GM21367 (cell line): ENCODE data around the gene FAM50B.

Experiments
- ATAC-seq: cut with Tn5 transposase; IDR thresholded peaks from one replicate; pipeline ENCODE4 v1.9.1; 2021; ENCODE audit not compliant: unreplicated experiment

The FAM50B gene

DNA sequence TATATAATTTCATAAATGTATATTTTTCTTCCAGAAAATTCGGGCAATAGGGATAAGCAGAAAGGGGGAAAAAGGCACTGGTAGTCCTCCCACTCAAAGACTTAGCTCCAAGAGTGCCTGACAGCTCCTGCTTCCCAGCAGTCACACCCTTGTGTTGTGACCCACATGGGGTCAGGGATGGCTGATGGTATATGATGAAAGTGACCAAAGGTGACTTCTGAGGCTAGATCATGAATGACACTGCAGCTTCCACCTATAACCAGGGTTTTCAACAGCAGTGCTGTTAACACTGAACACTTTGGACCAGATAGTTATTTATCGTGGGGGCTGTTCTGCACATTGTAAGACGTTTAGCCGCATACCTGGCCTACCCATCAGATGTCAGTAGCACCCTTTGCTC is 22.3 kb downstream of the FAM50B start:
- ATAC-seq = no peak

DNA sequence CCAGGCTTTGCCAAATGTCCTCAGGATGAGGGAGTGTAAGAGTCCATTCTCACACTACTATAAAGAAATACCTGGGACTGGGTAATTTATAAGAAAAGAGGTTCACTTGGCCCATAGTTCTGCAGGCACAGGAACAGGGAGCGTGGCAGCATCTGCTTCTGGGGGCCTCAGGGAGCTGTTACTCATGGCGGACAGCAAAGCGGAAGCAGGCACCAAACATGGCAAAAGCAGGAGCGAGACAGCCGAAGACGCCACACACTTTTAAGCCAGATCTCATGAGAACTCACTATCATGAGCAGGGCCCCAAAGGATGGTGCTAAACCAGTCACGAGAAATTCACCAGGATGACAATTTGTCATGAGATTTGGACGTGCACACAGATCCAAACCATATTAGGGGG is 22.8 kb downstream of the FAM50B start:
- ATAC-seq = no peak

DNA sequence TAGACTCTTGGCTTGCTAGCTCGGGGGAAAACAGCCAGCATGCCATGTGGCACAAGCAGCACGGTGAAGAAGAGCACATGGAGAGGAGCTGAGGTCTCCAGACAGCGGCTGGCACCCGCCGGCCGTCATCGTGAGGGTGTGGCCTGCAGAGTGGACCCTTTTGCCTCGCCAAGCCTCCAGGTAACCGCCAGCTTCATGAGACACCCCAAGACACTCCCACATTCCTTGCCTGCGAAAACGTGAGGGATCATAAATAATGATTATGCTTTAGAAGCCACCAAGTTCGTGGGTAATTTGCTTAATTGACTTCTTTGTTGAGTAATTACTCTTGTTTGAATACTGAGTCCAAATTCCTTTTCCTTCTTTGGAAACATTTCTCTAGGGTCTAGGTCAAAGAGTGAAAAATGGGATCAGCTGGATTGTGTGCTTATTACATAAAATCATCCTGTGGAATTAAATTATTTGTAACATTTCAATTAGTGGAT is 23.2 kb downstream of the FAM50B start:
- ATAC-seq = no peak

DNA sequence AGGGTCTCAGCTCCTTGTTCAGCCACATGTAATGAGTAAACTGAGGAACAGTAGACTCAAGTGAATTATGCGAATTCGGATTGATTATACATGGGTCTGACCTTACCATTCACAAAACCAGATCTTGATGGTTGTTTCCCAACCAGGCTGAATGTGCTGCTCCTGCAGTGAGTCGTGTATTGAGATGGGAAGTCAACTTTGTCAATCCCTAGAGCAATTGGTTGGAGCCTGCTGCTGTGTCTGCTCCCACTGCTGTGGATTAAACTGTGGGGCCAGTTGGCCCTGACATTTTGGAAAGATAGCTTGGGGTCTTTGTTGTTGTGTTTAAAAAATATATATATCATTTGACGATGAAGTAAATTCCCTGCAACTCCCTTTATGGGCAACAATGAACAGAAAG is 23.9 kb downstream of the FAM50B start:
- no peak for ATAC-seq

DNA sequence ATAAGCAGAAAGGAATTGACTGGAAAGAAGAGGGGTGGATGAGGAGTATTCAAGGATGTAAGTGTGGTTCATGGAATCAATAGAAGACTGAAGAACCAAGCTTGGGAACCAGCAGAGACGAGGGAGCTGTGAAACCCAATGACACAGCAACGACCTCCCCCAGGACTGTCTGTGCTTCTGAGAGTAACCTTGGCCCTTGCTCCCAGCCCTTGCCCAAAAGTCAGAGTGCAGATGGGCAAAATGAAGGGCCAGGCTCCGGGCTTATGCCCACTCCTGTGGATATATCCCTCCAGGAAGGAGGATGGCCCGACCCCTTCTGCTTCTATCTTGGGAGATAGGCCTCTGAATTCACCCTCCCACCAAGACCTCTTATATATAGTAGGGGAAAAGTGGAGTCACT is 24.9 kb downstream of the FAM50B start:
- no peak for ATAC-seq

DNA sequence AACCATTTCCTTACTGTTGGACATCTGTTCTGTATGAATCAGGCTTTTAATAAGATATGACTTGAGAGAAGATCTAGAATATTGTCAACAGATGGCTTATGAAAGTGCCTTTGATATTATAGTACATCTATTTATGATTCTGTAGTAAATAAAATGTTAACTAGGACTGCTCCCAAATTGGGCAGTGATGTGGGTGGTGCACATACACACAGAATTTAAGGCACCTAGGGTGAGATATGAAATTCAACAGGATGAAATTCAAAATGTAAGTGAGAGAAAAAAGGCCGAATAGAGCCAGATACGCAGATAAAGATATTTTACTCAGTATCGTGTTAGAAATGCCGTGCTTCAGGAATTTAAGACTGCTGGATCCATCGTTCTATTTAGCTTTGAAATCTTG is 26.3 kb downstream of the FAM50B start:
- no peak for ATAC-seq

DNA sequence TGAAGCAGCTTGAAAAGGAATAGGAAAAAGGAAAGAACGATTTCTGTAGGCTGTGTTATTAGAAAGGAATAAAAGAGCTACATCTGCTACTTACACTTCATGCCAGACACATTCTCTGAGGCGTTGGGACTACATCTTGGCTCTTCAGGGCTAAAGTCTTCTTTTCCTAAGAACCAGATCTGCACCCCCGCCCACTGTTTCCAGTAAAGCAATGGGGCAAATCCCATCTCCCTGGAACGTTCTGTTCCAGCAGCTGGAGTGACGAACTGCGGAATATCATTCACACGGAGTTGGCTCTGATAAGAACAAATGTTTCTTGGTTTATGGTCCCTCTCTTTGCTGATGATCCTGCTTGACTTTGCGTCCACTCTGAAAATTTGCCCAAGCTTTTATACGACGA is 26.9 kb downstream of the FAM50B start:
- no peak for ATAC-seq

DNA sequence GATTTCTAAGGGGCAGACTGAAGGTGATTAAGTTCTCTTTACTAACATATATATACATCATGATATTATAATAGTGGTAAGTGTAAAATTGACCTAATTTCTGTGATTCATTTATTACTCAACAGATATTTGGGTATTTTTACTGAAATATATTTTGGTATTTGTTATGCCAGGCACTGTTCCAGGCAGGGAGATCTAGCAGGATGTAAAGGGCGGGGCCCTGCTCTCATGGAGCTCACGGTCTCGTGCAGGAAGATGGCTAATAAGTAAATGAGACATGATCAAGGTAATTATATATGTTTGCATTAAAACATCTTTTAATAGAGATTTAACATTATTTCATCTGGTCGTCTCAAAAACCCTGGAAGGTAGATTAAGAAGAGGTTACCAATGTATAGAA is 27.7 kb downstream of the FAM50B start:
- no peak for ATAC-seq

DNA sequence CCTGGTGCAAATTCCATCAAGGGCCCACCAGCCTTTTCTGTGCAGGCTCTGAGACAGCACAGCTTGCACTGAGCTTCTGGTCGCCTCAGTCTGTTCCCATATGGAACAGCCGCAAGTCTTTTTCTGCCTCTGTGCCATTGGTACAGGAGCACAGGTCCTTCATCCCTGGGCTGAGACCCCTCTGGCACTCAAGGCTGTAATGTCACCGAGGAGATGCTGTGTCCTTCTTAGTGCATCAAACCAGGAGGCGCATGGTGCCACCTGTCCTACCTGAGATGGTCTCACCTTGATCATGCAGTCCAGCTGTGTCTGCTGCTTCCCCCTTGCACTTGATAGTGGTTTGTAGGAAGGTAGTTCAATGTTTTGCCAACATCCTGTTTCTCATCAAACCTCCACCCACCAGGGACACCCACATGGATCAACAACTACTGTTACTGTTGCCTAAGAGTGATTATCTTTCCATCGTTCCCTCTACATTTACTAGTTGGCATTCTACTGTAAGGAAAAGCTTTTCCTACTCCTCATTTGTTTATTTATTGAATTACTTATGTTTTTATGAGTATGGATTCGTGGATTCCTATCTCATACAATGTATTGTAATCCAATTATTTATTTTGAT is 29.0 kb downstream of the FAM50B start:
- ATAC-seq = no peak

DNA sequence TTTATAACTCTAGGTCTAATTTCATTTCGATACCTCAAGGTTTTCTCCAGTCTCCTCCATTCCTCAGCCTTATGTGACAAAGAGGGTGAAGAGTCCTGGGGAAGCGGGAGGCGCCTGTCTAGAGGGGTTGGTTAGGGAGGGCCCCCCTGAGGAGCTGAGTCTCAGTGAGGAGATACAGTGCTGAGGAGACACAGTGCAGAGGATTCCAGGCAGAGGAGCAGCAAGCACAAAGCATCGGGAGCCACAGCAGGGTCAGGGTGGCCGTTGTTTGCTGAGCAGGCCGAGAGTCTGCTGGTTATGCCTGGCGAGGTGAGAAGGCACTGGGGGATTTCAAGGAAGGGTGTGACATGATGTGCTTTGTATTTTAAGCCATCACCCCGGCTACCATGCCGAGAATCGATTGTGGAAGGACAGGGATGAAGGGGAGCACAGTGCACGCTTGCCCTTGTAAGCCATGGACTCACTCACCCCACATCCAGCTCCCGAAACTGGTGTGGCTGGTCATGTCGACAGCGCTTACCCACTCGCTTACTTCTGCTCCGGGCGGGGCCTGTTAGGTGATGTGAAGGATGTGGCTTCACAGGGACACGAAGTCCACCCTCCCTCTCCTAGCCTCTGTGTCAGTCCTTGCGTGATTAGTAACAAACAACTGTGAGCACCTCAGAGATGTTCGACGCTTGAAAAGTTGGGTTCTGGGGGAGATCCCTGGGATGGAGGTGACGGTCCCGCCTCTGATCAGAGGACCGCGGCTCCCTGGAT is 30.2 kb downstream of the FAM50B start:
- no peak for ATAC-seq

DNA sequence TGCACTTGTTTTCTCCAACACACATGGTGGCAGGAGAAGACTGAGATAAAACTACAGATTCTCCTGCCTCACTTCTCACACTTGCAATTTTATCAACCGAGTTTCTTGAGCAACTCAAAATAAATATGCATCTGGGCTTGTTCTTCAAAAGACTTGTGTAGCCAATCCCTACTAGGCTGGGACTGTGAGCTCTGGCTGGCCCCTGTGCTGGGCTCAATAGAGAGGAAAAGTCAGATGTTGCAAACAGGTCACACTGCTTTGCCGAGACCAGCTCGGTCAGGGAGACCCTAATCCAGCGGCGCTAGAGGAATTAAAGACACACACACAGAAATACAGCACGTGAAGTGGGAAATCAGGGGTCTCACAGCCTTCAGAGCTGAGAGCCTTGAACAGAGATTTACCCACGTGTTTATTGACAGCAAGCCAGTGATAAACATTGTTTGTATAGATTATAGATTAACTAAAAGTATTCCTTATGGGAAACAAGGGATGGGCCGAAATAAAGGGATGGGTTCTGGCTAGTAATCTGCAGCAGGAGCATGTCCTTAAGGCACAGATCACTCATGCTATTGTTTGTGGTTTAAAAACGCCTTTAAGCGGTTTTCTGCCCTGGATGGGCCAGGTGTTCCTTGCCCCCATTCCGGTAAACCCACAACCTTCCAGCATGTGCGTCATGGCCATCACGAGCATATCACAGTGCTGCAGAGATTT is 32.7 kb downstream of the FAM50B start:
- ATAC-seq = no peak

DNA sequence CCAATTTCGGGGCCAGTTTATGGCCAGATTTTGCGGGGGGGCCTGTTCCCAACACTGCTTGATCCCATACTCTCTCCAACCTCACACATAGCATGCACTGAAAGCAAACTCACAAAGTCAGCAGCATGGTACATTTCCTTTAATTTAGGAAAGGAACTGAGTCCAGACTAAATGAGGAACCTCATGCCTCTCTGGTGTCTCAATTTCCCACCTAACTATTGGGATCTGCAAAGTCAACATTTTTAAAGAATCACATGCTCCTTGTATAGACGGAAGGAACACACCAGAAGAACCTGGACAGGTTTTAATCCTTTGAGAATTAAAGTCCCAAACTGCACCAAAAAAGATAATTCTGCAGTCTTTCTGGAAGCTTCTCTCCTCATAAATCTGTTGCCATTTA is 33.3 kb downstream of the FAM50B start:
- ATAC-seq = no peak

DNA sequence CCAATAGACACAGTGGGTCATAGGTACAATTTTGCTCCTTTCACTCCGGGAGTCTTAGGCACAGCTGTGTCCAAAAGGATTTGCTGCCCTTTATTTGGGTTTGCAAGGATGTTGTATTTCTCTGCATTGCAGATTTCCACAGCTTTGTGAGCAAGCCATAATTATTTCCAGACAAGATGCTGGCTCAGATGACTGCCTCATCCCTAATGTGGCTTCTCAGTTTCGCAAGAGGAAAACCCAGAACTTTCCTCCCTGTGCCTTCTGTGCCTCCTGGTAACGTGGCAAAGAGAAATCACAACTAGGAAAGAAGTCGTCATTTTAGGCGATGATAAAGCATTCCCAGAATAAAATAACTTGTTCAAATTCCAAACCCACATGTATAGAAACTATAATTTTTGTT is 33.7 kb downstream of the FAM50B start:
- ATAC-seq = no peak

DNA sequence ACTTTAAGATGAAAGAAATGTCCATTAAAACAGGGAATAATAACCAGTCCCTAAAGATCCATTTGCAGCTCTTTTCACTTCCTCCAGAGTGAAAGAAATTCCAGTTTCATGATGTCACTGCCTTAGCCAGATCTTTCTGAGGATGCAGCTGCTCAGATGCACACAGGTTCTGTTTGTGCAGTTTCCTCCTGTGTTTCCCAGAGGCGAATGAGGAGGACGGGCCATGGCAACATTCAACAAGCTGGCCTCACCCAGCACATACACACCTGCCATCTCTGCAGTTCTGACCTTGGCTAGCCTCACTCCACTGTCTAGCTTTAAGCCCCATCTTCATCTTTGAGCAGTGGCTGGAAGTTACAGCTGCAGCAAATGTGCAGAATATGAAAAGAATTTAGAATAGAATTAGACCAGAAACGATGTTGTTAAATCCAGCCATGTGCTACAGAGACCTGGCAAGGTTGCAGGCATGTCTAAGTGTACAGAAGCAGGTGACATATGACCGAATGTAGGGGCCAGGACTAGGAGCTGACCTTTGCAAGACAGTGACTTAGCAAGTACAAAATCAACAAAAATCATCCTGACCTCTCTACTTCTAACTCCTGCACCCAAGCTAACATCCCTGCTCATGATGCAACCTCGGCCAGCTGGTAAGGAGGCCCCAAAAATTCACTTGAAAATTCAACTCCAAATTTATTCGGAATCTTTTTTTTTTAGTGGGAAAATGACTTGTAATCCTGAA is 35.0 kb downstream of the FAM50B start:
- ATAC-seq = no peak

DNA sequence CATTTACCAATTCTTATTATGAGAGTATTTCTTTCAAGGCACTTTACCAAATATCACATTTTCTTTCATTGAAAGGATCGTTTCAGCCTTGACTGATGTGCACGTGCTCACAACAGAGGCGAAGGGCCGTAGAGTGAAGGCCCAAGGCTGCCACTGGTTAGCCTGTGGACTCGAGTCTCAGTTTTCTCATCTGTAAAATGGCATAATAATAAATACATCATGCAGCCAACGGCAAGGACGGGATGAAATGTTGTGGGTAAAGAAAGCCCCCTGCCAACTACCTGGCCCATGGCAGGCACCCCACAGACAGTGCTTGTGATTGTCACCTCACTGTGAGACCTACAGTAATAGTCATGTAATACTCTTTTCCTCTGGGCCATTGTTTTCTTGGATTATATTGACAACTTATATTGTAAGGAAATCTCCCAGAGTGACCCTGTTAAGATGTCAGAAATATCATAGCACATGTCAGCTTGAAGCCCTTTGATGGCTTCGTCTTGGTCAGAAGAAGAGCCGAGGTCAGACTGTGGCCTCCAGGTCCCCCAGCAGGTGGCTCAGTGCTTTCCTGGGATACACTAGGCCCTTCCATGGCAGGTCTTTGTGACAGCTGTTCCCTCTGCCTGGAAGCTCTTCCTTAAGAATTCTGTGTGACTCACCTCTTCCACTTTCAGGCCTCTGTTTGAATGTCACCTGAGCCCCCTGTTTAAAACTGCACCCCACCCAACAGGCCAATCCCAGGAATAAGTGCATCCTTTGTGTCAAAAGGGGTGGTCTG is 36.3 kb downstream of the FAM50B start:
- ATAC-seq = no peak

DNA sequence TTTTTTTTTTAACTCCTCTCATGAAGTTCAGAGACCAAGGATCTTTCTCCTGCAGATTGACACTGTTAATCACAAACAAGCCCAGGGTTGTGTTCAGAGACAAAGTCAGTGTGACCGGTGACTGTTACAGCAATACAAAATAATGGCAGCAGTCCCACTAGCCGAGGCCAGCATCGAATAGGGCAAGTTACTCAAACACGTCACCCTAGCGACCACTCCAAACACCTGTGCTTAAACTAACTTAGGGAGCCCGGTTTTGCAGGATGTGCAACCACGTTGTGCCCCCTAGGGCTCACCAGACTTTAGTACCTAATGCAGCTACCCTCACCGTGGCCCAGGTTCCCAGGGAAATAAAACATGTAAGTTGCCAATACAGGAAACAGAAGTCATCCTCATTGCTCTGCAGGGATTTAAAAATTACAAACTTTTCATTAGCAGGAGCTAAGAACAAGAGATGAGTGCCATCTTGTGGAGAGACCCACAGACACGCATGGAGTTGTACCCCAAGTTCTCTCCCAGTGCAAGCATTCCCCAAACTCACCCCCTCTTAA is 38.1 kb downstream of the FAM50B start:
- ATAC-seq = no peak

DNA sequence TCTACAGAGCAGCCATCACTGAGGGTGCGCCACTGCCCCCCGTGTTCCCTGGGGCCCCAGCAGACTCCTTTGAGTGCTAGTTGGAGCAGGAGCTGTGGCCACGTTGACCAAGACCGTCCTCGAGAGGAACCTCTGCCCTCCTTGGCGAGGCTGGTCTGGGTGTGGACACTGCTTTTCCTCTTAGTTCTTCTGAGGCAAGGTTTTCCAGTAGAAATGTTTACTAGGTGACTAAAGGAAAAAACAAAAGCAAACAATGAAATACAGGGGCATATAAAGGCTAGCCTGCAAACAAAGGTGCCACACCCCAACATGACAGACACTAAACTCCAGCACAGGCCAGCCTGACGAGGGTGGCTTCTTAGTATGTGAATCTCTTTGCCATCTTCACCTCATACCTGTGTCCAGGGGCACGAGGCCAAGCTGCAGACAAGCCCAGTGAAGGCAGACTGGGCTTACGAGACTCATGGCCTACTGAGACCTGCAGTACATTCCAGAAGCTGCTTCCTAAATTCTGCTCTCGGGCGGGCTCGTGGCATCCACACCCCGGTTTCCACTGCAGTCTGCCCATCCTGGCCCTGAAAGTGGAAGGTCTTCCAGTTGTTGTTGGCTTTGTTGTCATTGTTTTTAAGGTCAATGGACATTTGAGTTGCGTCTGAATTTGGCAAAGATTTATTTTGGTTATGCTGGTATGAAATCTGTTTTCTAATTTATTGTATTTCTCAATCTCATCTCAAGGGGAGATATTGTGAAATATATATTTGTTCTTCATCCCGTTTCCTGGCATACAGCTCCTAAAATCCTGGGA is 39.2 kb downstream of the FAM50B start:
- no peak for ATAC-seq

DNA sequence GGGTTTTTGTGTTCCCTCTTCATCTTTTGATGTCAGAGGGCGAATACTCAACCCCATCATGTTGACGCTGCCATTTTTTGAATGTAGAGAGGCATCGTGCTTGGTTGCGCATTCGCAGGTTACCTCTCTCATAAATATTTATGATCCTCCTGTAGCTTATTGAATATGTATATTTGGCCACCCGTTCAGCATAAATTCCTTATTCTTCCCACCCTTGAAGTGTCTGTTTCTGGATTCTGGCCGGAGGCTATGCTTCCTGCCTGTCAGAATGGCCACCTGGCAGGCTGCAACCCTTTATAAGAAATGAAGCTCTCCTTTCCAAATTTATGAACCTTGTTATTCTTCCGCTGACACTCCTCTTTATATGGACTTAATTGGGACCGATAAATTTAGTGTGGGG is 40.9 kb downstream of the FAM50B start:
- ATAC-seq = no peak

DNA sequence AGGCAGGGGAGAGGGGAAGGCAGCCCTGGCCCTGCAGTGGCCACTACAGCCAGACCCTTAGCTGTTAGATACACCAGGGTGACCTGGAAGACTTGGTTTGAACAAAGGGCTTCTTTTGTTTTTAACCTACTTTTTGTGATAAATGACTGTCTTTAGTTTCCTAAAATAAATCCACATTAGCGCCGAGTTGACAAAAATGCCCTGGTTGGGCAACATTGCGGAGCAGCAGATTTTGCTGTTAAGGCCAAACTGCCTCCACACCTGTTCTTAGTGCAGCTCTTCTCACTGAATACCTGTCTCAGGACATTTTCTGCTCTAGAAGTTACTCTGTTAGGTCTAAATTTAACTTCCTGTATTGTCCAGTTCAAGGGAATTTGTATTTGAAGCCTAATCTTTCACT is 42.7 kb downstream of the FAM50B start:
- ATAC-seq = no peak

DNA sequence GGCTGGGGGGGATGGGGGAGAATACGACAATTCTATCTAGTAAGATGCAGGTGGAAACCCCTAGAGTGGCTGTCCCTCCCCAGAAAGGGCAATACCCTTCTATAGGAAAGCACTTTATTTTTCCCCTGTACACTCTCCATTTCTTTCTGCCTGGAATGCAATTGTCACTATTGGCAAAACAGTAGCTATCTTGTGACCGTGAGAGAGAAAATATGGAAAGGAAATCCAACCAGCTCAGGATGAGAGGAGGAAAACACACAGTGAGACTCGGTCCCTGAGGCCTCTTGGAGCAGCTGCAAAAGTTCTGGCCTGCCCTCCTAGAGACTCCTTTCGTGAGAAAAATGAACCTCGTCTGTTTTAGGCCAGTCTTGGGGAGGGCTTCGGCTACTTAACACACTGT is 43.4 kb downstream of the FAM50B start:
- no peak for ATAC-seq
